Measurements from ENCODE around the gene ZFP36L2.

ZFP36L2 gene

DNA sequence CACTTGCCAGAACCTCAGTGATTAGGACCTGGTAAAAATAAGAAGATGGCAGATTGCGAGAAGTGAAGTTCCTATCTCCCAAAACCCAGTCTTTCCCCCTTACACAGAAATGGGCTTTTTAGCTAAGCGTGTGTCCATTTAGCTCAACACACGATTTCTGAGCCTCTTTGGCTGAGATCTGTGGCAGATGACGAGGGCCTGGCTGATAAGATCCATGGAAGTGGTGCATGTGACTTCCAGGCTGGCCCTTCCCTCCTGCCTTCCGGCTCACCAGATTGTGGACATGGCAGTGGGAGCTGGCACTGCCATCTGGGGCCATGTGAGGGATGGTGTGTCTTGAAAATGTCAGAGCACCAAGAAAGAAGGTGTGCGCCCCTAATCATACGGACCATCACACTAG lies 41.0 kb upstream of the ZFP36L2 start:
- Histone ChIP-seq H3K9me2 (replicated peaks; ENCODE audit: control insufficient read depth, low read length) (no peaks in the 10 kb centered on the region), H3K27ac (ENCODE audit: low read depth, low read length) (no peak overlapping the region), H3F3A (ENCODE audit: control insufficient read depth, insufficient read depth) (no peaks in the 10 kb centered on the region), H3K27me3 (ENCODE audit: control insufficient read depth, low read length) (no peaks in the 10 kb centered on the region), H3K79me2 (ENCODE audit: control insufficient read depth, low read length) (no peaks in the 10 kb centered on the region), H3K36me3 (ENCODE audit: control insufficient read depth, low read length) (no peaks in the 10 kb centered on the region), H3K4me1 (ENCODE audit: control insufficient read depth, low read length) (no peaks in the 10 kb centered on the region), H3K9me3 (ENCODE audit: control insufficient read depth, insufficient read depth, low read length) (no peaks in the 10 kb centered on the region), H4K20me1 (ENCODE audit: control insufficient read depth, insufficient read depth, low read depth, low read length) (no peaks in the 10 kb centered on the region), H3K4me3 (ENCODE audit: low read length) (no peak overlapping the region), H3K4me2 (ENCODE audit: low read length) (no peak overlapping the region)
- TF ChIP-seq, protein P1, sequence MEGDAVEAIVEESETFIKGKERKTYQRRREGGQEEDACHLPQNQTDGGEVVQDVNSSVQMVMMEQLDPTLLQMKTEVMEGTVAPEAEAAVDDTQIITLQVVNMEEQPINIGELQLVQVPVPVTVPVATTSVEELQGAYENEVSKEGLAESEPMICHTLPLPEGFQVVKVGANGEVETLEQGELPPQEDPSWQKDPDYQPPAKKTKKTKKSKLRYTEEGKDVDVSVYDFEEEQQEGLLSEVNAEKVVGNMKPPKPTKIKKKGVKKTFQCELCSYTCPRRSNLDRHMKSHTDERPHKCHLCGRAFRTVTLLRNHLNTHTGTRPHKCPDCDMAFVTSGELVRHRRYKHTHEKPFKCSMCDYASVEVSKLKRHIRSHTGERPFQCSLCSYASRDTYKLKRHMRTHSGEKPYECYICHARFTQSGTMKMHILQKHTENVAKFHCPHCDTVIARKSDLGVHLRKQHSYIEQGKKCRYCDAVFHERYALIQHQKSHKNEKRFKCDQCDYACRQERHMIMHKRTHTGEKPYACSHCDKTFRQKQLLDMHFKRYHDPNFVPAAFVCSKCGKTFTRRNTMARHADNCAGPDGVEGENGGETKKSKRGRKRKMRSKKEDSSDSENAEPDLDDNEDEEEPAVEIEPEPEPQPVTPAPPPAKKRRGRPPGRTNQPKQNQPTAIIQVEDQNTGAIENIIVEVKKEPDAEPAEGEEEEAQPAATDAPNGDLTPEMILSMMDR (IDR thresholded peaks at IDR 0.05; ENCODE audit: low read depth, low read length, poor library complexity, severe bottlenecking) = no peak
- TF ChIP-seq EZH2phosphoT487 (IDR thresholded peaks at IDR 0.05; ENCODE audit: borderline replicate concordance, low read length) = no peak

DNA sequence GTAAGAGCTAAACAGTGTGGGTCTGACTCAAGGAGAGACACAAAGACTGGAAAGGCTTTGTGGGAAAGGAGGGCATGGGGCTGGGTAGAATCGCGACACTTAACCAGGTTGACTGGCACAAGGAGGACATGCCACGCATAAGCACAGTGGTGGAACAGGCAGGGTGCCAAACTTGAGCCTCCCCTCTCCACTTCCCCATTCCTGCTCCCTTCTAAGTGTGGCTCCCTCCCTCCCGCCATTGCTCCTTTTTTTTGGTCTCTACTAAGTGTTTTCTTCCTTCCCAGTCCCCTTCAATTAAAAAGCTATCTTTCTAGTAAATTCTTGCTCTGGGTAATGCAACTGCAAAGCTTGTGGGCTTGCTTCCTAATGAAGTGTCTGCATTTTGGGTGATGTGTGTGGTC lies 40.3 kb upstream of the ZFP36L2 start:
- Histone ChIP-seq H4K20me1 (ENCODE audit: control insufficient read depth, insufficient read depth, low read depth, low read length) (no peaks in the 10 kb centered on the region), H3K9me2 (replicated peaks; ENCODE audit: control insufficient read depth, low read length) (no peaks in the 10 kb centered on the region), H3K36me3 (ENCODE audit: control insufficient read depth, low read length) (no peaks in the 10 kb centered on the region), H3K4me3 (ENCODE audit: low read length) (no peak overlapping the region), H3F3A (ENCODE audit: control insufficient read depth, insufficient read depth) (no peaks in the 10 kb centered on the region), H3K27ac (ENCODE audit: low read depth, low read length) (no peak overlapping the region), H3K79me2 (ENCODE audit: control insufficient read depth, low read length) (no peaks in the 10 kb centered on the region), H3K27me3 (ENCODE audit: control insufficient read depth, low read length) (no peaks in the 10 kb centered on the region), H3K9me3 (ENCODE audit: control insufficient read depth, insufficient read depth, low read length) (no peaks in the 10 kb centered on the region), H3K4me2 (ENCODE audit: low read length) (no peak overlapping the region), H3K4me1 (ENCODE audit: control insufficient read depth, low read length) (no peaks in the 10 kb centered on the region)
- TF ChIP-seq EZH2phosphoT487 (IDR thresholded peaks at IDR 0.05; ENCODE audit: borderline replicate concordance, low read length) = no peak
- TF ChIP-seq, protein P1 (IDR thresholded peaks at IDR 0.05; ENCODE audit: low read depth, low read length, poor library complexity, severe bottlenecking) = no peak

DNA sequence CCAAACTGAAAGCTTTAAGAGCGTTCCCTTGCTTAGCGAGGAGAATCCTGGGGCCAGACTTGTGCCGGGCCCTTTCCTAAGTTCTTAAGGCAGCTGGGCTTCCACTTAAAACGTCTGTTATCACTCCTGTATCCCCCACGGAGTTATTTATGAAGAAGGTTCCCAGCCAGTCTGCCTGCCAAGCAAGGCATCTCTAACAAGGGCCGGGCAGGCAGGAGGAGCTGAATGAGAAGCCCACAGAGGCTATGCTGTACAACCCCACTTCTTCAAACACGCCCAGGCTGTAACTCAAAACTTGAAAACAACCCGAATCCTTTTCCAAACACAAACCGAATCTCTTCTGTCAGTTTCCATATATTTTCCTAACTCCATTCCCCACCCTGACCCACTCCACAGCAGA lies 39.0 kb upstream of the ZFP36L2 start:
- H3K36me3 ChIP-seq (ENCODE audit: control insufficient read depth, low read length) = no peaks in the 10 kb centered on the region
- no peak overlapping the region for H3K27ac ChIP-seq (ENCODE audit: low read depth, low read length)
- no peak for TF ChIP-seq EZH2phosphoT487 (IDR thresholded peaks at IDR 0.05; ENCODE audit: borderline replicate concordance, low read length)
- TF ChIP-seq, protein P1 (IDR thresholded peaks at IDR 0.05; ENCODE audit: low read depth, low read length, poor library complexity, severe bottlenecking) = no peak
- H4K20me1 ChIP-seq (ENCODE audit: control insufficient read depth, insufficient read depth, low read depth, low read length) = no peaks in the 10 kb centered on the region
- H3K9me3 ChIP-seq (ENCODE audit: control insufficient read depth, insufficient read depth, low read length) = no peaks in the 10 kb centered on the region
- H3K4me2 ChIP-seq (ENCODE audit: low read length) = no peak overlapping the region
- H3K4me3 ChIP-seq (ENCODE audit: low read length) = no peak overlapping the region
- no peaks in the 10 kb centered on the region for H3K79me2 ChIP-seq (ENCODE audit: control insufficient read depth, low read length)
- H3K4me1 ChIP-seq (ENCODE audit: control insufficient read depth, low read length) = no peaks in the 10 kb centered on the region
- H3F3A ChIP-seq (ENCODE audit: control insufficient read depth, insufficient read depth) = no peaks in the 10 kb centered on the region
- H3K9me2 ChIP-seq (replicated peaks; ENCODE audit: control insufficient read depth, low read length) = no peaks in the 10 kb centered on the region
- no peaks in the 10 kb centered on the region for H3K27me3 ChIP-seq (ENCODE audit: control insufficient read depth, low read length)

DNA sequence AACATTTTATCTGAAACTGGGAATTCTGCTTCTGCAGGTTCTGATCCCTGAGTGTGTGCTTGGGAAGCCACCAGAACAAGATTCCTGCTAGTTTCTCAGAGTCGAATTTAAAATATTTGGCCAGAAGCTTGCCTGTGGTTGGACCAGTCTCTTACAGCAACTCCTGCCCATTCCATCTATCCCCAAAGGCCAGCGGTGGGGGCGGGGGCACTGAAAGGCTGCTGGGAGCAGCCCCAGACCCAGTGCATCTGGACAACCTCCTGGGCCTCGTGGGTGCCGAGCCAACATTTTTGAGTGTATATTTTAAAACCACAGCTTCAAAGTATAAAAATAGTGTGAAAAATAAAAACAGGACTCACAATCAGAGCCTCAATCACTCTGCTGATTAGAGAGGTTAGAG lies 38.6 kb upstream of the ZFP36L2 start:
- TF ChIP-seq, protein P1 (IDR thresholded peaks at IDR 0.05; ENCODE audit: low read depth, low read length, poor library complexity, severe bottlenecking) = no peak
- TF ChIP-seq EZH2phosphoT487 (IDR thresholded peaks at IDR 0.05; ENCODE audit: borderline replicate concordance, low read length) = no peak
- Histone ChIP-seq H3K9me3 (ENCODE audit: control insufficient read depth, insufficient read depth, low read length) (no peaks in the 10 kb centered on the region), H3F3A (ENCODE audit: control insufficient read depth, insufficient read depth) (no peaks in the 10 kb centered on the region), H3K4me3 (ENCODE audit: low read length) (no peak overlapping the region), H3K4me2 (ENCODE audit: low read length) (no peak overlapping the region), H3K36me3 (ENCODE audit: control insufficient read depth, low read length) (no peaks in the 10 kb centered on the region), H3K9me2 (replicated peaks; ENCODE audit: control insufficient read depth, low read length) (no peaks in the 10 kb centered on the region), H3K27me3 (ENCODE audit: control insufficient read depth, low read length) (no peaks in the 10 kb centered on the region), H4K20me1 (ENCODE audit: control insufficient read depth, insufficient read depth, low read depth, low read length) (no peaks in the 10 kb centered on the region), H3K4me1 (ENCODE audit: control insufficient read depth, low read length) (no peaks in the 10 kb centered on the region), H3K27ac (ENCODE audit: low read depth, low read length) (no peak overlapping the region), H3K79me2 (ENCODE audit: control insufficient read depth, low read length) (no peaks in the 10 kb centered on the region)

Measured in DOHH2 (cell line).